ENCODE measurements around the gene ALG3.
"Not testable (repeated sequence)": the region's sequence is repeated elsewhere in the genome, so short reads cannot be mapped to it uniquely, and the experiment has no call there.

The ALG3 gene

GRCh38 chr3:184272269-184272668 lies 23.5 kb upstream of the ALG3 start:
- no peak overlapping the region for H3K27ac ChIP-seq
- TF ChIP-seq ZFX (IDR thresholded peaks at IDR 0.05; ENCODE audit: borderline replicate concordance) (no peak), CTCF (IDR thresholded peaks at IDR 0.05) (no peak)

GRCh38 chr3:184267249-184267648 lies 18.5 kb upstream of the ALG3 start:
- H3K27ac ChIP-seq = not testable (repeated sequence)

GRCh38 chr3:184262764-184263179 lies 14.0 kb upstream of the ALG3 start:
- TF ChIP-seq CTCF (IDR thresholded peaks at IDR 0.05) (no peak), ZFX (IDR thresholded peaks at IDR 0.05; ENCODE audit: borderline replicate concordance) (no peak)
- peak overlapping the region; percentile 85 for H3K27ac ChIP-seq

- TF ChIP-seq CTCF (IDR thresholded peaks at IDR 0.05) (no peak), ZFX (IDR thresholded peaks at IDR 0.05; ENCODE audit: borderline replicate concordance) (no peak)
- H3K27ac ChIP-seq = peak overlapping the region; percentile 85
Measured at GRCh38 chr3:184261854-184262763, 13.3 kb upstream of the ALG3 start.

GRCh38 chr3:184261270-184261853 lies 12.6 kb upstream of the ALG3 start, which contains the start of gene CAMK2N2:
CAMK2N2 (minus strand) TSS chr3:184261553; CDS start chr3:184261285, 268 bp downstream.
- peak within 1 kb of the TSS; percentile 85 for H3K27ac ChIP-seq
- TF ChIP-seq CTCF (IDR thresholded peaks at IDR 0.05) = no peak
- no peak for TF ChIP-seq ZFX (IDR thresholded peaks at IDR 0.05; ENCODE audit: borderline replicate concordance)

- peak overlapping the region; percentile 85 for H3K27ac ChIP-seq
- TF ChIP-seq ZFX (IDR thresholded peaks at IDR 0.05; ENCODE audit: borderline replicate concordance) (no peak), CTCF (IDR thresholded peaks at IDR 0.05) (no peak)
Measured at GRCh38 chr3:184260724-184261269, 12.0 kb upstream of the ALG3 start.

GRCh38 chr3:184259878-184260723 lies 11.3 kb upstream of the ALG3 start:
- TF ChIP-seq ZFX (IDR thresholded peaks at IDR 0.05; ENCODE audit: borderline replicate concordance) (no peak), CTCF (IDR thresholded peaks at IDR 0.05) (no peak)

More at GRCh38 chr3:184259878-184260723, 11.3 kb upstream of the ALG3 start:
- H3K27ac ChIP-seq = peak overlapping the region; percentile 85
